ENCODE results near the gene CEPT1.
"Not testable (repeated sequence)": the region's sequence is repeated elsewhere in the genome, so short reads cannot be mapped to it uniquely, and the experiment has no call there.

CEPT1 gene

GRCh38 chr1:111139956-111140679 is at the start of gene CEPT1, which contains the start of gene DRAM2:
Gene CEPT1 (plus strand): TSS chr1:111140223. CDS start chr1:111147715, 7,492 bp downstream.
Gene DRAM2 (minus strand): TSS chr1:111140093. CDS start chr1:111131554, 8,539 bp downstream.
- peak; percentile 96 to 98 (median 98) for DNase-seq

- DNase-seq: not testable (repeated sequence)
These were observed 44.6 kb upstream of the CEPT1 start for GRCh38 chr1:111095421-111095820.

- no peak for DNase-seq
These were observed 42.5 kb upstream of the CEPT1 start for GRCh38 chr1:111097356-111098099.

- no peak for DNase-seq
These were observed 40.7 kb upstream of the CEPT1 start for GRCh38 chr1:111099289-111099688.

GRCh38 chr1:111101854-111102642 is 38.0 kb upstream of the CEPT1 start:
- no peak for DNase-seq

- DNase-seq: no peak
These were observed 35.0 kb upstream of the CEPT1 start for GRCh38 chr1:111104981-111105380.

- DNase-seq: no peak
These were observed 29.7 kb upstream of the CEPT1 start for GRCh38 chr1:111110197-111110899.

GRCh38 chr1:111116496-111116895 is 23.5 kb upstream of the CEPT1 start:
- DNase-seq: no peak

- DNase-seq: no peak
These were observed 13.7 kb upstream of the CEPT1 start for GRCh38 chr1:111126354-111126753.

- DNase-seq: peak; percentile 61 to 88 (median 81)
These were observed 11.9 kb upstream of the CEPT1 start for GRCh38 chr1:111127923-111128643.

GRCh38 chr1:111129376-111129775 is 10.6 kb upstream of the CEPT1 start:
- DNase-seq: no peak

GRCh38 chr1:111131693-111132092 is 8.3 kb upstream of the CEPT1 start:
- no peak for DNase-seq

GRCh38 chr1:111133866-111134265 is 6.2 kb upstream of the CEPT1 start:
- peak; percentile 65 to 80 (median 79) for DNase-seq

- peak; percentile 50 to 67 (median 52) for DNase-seq
These were observed 583 bp upstream of the CEPT1 start for GRCh38 chr1:111139324-111139955.

- DNase-seq: peak in 2 of 3 donors; percentile 27 to 55
These were observed 601 bp downstream of the CEPT1 start for GRCh38 chr1:111140680-111140967.

- DNase-seq: peak in 2 of 3 donors; percentile 36 to 39
These were observed 1.5 kb downstream of the CEPT1 start for GRCh38 chr1:111141245-111142220.

GRCh38 chr1:111142356-111142975 is 2.4 kb downstream of the CEPT1 start:
- DNase-seq: no peak

- DNase-seq: no peak
These were observed 5.5 kb downstream of the CEPT1 start for GRCh38 chr1:111145542-111145941.

- DNase-seq: no peak
These were observed 6.1 kb downstream of the CEPT1 start for GRCh38 chr1:111145963-111146768.

All from suppressor macrophage treated with lipopolysaccharide for 1 hour (primary cell).